GM12878 (cell line): Measurements from ENCODE around the gene GALNT12.

ENCODE experiments used
- CHD2 ChIP-seq: IDR thresholded peaks from 2 replicates; pipeline ENCODE4 v1.6.1; 2011; ENCODE audit warnings: low read depth, low read length, improper control_type of control experiment, borderline replicate concordance
- CTCF ChIP-seq, 3 experiments: IDR thresholded peaks in 2 of 3; conservative IDR thresholded peaks in 1 of 3; 2 replicates each; pipeline ENCODE4 v1.5.1; 2011; ENCODE audit warnings: low read depth in 3 of 3, low read length in 3 of 3, mild to moderate bottlenecking in 3 of 3, control low read depth in 2 of 3, moderate library complexity in 2 of 3, inconsistent platforms in 1 of 3, mixed read lengths in 1 of 3; ENCODE audit not compliant: control insufficient read depth in 2 of 3, insufficient read depth in 1 of 3; ENCODE audit errors: extremely low read depth in 1 of 3
- EP300 ChIP-seq, 2 experiments: fragments of 150-350 bp in 1 of 2; IDR thresholded peaks; 2 replicates each; pipeline ENCODE4 v1.6.1; 2011 to 2012; ENCODE audit warnings: low read depth in 2 of 2, low read length in 2 of 2, borderline replicate concordance in 1 of 2, improper control_type of control experiment in 1 of 2, inconsistent platforms in 1 of 2; ENCODE audit not compliant: control insufficient read depth in 1 of 2
- GABPA ChIP-seq: IDR thresholded peaks from 2 replicates; pipeline ENCODE4 v1.6.1; 2014; ENCODE audit warnings: antibody characterized with exemption, low read depth, mild to moderate bottlenecking, inconsistent platforms
- MYC ChIP-seq: IDR thresholded peaks from 2 replicates; pipeline ENCODE4 v1.6.1; 2011; ENCODE audit warnings: mild to moderate bottlenecking, low read length, moderate library complexity, inconsistent platforms; ENCODE audit not compliant: insufficient read depth, insufficient replicate concordance, insufficient read length, severe bottlenecking
- NFIC ChIP-seq: IDR thresholded peaks from 2 replicates; pipeline ENCODE4 v1.6.1; 2012; ENCODE audit warnings: low read depth, mild to moderate bottlenecking, inconsistent platforms, low read length, moderate library complexity
- POLR2AphosphoS2 ChIP-seq: IDR thresholded peaks from 2 replicates; pipeline ENCODE4 v1.6.1; 2011; ENCODE audit warnings: low read depth, mild to moderate bottlenecking, low read length, improper control_type of control experiment, moderate library complexity
- SMARCA5 ChIP-seq: fragments of 450-650 bp; IDR thresholded peaks from 2 replicates; pipeline ENCODE4 v1.6.1; 2017; ENCODE audit warnings: mild to moderate bottlenecking
- TAF1 ChIP-seq: IDR thresholded peaks from 2 replicates; pipeline ENCODE4 v1.6.1; 2011; ENCODE audit warnings: mild to moderate bottlenecking, low read depth, low read length, borderline replicate concordance
- WRNIP1 ChIP-seq: IDR thresholded peaks from 2 replicates; pipeline ENCODE4 v1.6.1; 2011; ENCODE audit warnings: low read depth, low read length, improper control_type of control experiment, borderline replicate concordance
- ZBTB11 ChIP-seq: fragments of 450-650 bp; formaldehyde crosslinking; IDR thresholded peaks from 2 replicates; pipeline ENCODE4 v1.5.0; 2022; ENCODE audit warnings: mild to moderate bottlenecking, missing genetic modification characterization

- TF ChIP-seq CTCF (IDR thresholded peaks at IDR 0.05 in 2 of 3, conservative IDR thresholded peaks at IDR 0.05 in 1 of 3; ENCODE audit: control insufficient read depth in 2 of 3, extremely low read depth in 1 of 3, insufficient read depth in 1 of 3, low read depth in 3 of 3, low read length in 3 of 3) (no peak), GABPA (no peak), SMARCA5 (no peak), TAF1 (no peak), MYC (no peak), EP300 (IDR thresholded peaks at IDR 0.05; ENCODE audit: borderline replicate concordance in 1 of 2, control insufficient read depth in 1 of 2, low read depth in 2 of 2, low read length in 2 of 2) (no peak), POLR2AphosphoS2 (no peak), CHD2 (no peak), WRNIP1 (no peak), NFIC (no peak), ZBTB11 (no peak)
Measured at GRCh38 chr9:98780059-98780749, 27.3 kb upstream of the GALNT12 start.
